ENCODE data around the gene ATP2A2. TPM values are rescaled to one million over a fixed set of nuclear protein-coding genes. Genes with fewer than 3 reads are reported as not detected.
A peak's percentile ranks its signal among the peaks of the same experiment; 100 is the strongest.

ATP2A2 gene
- total and polyA plus RNA-seq, 7 donors: 691 to 2,814 (median 1,378) TPM

- Histone ChIP-seq H3K4me1 (no peaks in the 10 kb centered on the region), H3K27me3 (ENCODE audit: insufficient read depth in 3 of 3, low read length in 2 of 3) (no peaks in the 10 kb centered on the region), H3K9me3 (no peaks in the 10 kb centered on the region), H3K27ac (peak overlapping the region; percentile 20), H3K4me3 (no peak overlapping the region), H3K36me3 (ENCODE audit: insufficient read depth in 1 of 2, low read depth in 1 of 2) (peaks cover 12 to 76% of the 10 kb centered on the region in 2 donors)
- intact Hi-C loops (cut with DNase I): no loop called here
- WGBS, 3 donors: 51 to 68% (median 59%) methylated on average over 4 of the region's 4 CpGs
- DNase-seq: no peak
- peak; percentile 1 to 11 (median 2) for ATAC-seq
- no peak for TF ChIP-seq CTCF (IDR thresholded peaks at IDR 0.05)
Measured at GRCh38 chr12:110349096-110349495, 68.0 kb downstream of the ATP2A2 start.

DNA sequence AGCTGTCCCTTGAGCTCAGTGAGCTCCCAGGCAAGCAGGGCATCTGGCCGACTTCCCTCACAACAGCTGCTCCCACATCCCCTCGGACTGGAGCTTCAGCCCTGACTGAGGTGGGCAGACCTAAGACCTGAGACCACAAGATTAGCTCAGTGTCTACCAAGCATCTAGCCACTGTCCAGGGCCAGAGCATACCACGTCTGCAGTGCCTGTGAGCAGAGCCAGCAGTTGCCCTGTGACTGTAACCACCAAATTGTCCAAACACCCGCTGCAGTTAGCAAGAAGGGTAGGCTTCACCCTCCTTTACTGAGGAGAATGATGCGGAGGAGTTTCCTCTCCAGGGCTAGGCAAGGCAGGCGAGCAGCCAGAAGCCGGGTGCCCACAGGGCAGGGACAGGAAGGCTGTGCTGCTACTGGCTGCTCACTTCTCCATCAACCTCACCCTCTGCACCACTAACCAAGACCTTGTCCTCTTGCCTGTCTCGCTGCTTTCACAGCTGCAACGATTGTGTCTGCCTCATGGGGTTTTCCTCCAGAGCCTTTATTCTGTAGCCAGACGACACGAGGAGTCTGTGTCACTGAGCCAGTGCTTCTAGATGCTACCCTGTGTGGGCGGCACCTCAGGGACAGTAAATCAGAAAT lies 68.6 kb downstream of the ATP2A2 start:
- intact Hi-C loops (cut with DNase I): no loop called here
- H3K36me3 ChIP-seq (ENCODE audit: insufficient read depth in 1 of 2, low read depth in 1 of 2): peaks cover 11 to 70% of the 10 kb centered on the region in 2 donors
- no peak for TF ChIP-seq CTCF (IDR thresholded peaks at IDR 0.05)
- H3K27ac ChIP-seq: peak overlapping the region; percentile 20
- WGBS, 3 donors: 44 to 59% (median 51%) methylated on average over 12 of the region's 12 CpGs
- DNase-seq (no peak), ATAC-seq (peak in 3 of 4 donors; percentile 1 to 17 (median 4))
- no peak overlapping the region for H3K4me3 ChIP-seq
- no peaks in the 10 kb centered on the region for H3K4me1 ChIP-seq
- no peaks in the 10 kb centered on the region for H3K27me3 ChIP-seq (ENCODE audit: insufficient read depth in 3 of 3, low read length in 2 of 3)
- H3K9me3 ChIP-seq: no peaks in the 10 kb centered on the region

- H3K27me3 ChIP-seq (ENCODE audit: insufficient read depth in 3 of 3, low read length in 2 of 3): no peaks in the 10 kb centered on the region
- DNase-seq (no peak), ATAC-seq (no peak)
- intact Hi-C loops (cut with DNase I): no loop called here
- H3K4me1 ChIP-seq: no peaks in the 10 kb centered on the region
- no peak overlapping the region for H3K4me3 ChIP-seq
- no peak for TF ChIP-seq CTCF (IDR thresholded peaks at IDR 0.05)
- WGBS, 3 donors: 86 to 89% (median 86%) methylated on average over 8 of the region's 8 CpGs
- no peaks in the 10 kb centered on the region for H3K9me3 ChIP-seq
- H3K36me3 ChIP-seq (ENCODE audit: insufficient read depth in 1 of 2, low read depth in 1 of 2): peaks cover 2 to 56% of the 10 kb centered on the region in 2 donors
- no peak overlapping the region for H3K27ac ChIP-seq
Measured at GRCh38 chr12:110351119-110351518, 70.1 kb downstream of the ATP2A2 start.

DNA sequence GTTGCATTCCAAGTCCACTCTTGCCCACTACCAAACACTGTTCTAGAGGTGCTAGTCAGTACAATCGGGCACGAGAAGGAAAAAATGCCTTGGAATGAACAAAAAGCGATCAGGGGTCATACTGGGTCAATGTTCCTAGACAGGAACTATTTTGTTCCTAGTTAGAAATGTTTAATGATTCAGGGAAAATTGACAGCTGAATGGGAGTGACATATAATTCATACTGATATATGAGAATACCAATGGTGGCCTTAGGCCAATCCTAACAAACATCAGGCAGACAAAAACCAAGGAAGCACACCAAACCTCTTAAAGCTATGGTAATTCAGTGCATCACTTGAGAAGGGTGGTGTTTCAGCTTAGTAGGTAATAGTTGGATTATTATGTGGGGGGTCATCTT lies 71.4 kb downstream of the ATP2A2 start:
- TF ChIP-seq CTCF (IDR thresholded peaks at IDR 0.05): no peak
- no peak for DNase-seq
- H3K27me3 ChIP-seq (ENCODE audit: insufficient read depth in 3 of 3, low read length in 2 of 3): no peaks in the 10 kb centered on the region
- no peak overlapping the region for H3K4me3 ChIP-seq
- intact Hi-C loops (cut with DNase I): no loop called here
- H3K9me3 ChIP-seq: no peaks in the 10 kb centered on the region
- H3K36me3 ChIP-seq (ENCODE audit: insufficient read depth in 1 of 2, low read depth in 1 of 2): peaks cover 0 to 43% of the 10 kb centered on the region in 2 donors
- no peaks in the 10 kb centered on the region for H3K4me1 ChIP-seq
- no peak for ATAC-seq
- WGBS, 3 donors: 42 to 60% (median 49%) methylated on average over 3 of the region's 3 CpGs
- no peak overlapping the region for H3K27ac ChIP-seq

Measured in psoas muscle (tissue), 8 donors.